CD4-positive, alpha-beta T cell treated with Interleukin-17A for 4 hours (primary cell): ENCODE measurements around the gene KCNAB2.

Experiments
- DNase-seq: peaks from one replicate; pipeline ENCODE4 v3.0.0-alpha.2; 2020; ENCODE audit warnings: mixed read lengths

KCNAB2 gene

GRCh38 chr1:6113745-6114144, 68.1 kb downstream of the KCNAB2 start:
- no peak for DNase-seq

- no peak for DNase-seq
These were observed 70.4 kb downstream of the KCNAB2 start for GRCh38 chr1:6116137-6116536.

GRCh38 chr1:6117064-6117463, 71.4 kb downstream of the KCNAB2 start:
- DNase-seq: no peak

- DNase-seq: no peak
These were observed 71.9 kb downstream of the KCNAB2 start for GRCh38 chr1:6117624-6118023.

GRCh38 chr1:6118415-6118814, 72.7 kb downstream of the KCNAB2 start:
- DNase-seq: no peak

- no peak for DNase-seq
These were observed 75.3 kb downstream of the KCNAB2 start for GRCh38 chr1:6121021-6121421.

GRCh38 chr1:6121651-6122370, 76.1 kb downstream of the KCNAB2 start:
- no peak for DNase-seq

- no peak for DNase-seq
These were observed 77.4 kb downstream of the KCNAB2 start for GRCh38 chr1:6123083-6123482.

GRCh38 chr1:6123816-6124215, 78.1 kb downstream of the KCNAB2 start:
- no peak for DNase-seq

GRCh38 chr1:6124341-6124740, 78.7 kb downstream of the KCNAB2 start:
- no peak for DNase-seq

GRCh38 chr1:6124746-6125365, 79.2 kb downstream of the KCNAB2 start:
- DNase-seq: no peak

- DNase-seq: no peak
These were observed 79.7 kb downstream of the KCNAB2 start for GRCh38 chr1:6125366-6125765.

- DNase-seq: no peak
These were observed 80.3 kb downstream of the KCNAB2 start for GRCh38 chr1:6126028-6126427.

GRCh38 chr1:6126521-6127067, 80.9 kb downstream of the KCNAB2 start:
- no peak for DNase-seq

GRCh38 chr1:6127587-6128163, 82.0 kb downstream of the KCNAB2 start:
- DNase-seq: peak; percentile 84

GRCh38 chr1:6128276-6129081, 82.8 kb downstream of the KCNAB2 start:
- DNase-seq: no peak

- DNase-seq: no peak
These were observed 83.6 kb downstream of the KCNAB2 start for GRCh38 chr1:6129313-6129712.

- DNase-seq: no peak
These were observed 84.3 kb downstream of the KCNAB2 start for GRCh38 chr1:6130036-6130435.

- no peak for DNase-seq
These were observed 84.9 kb downstream of the KCNAB2 start for GRCh38 chr1:6130596-6130995.

GRCh38 chr1:6131561-6131960, 85.9 kb downstream of the KCNAB2 start:
- DNase-seq: no peak

GRCh38 chr1:6133146-6133895, 87.6 kb downstream of the KCNAB2 start:
- no peak for DNase-seq

GRCh38 chr1:6134206-6134605, 88.5 kb downstream of the KCNAB2 start:
- DNase-seq: no peak
